Liver (tissue), 9 donors: Measurements from ENCODE around the gene ACMSD. TPM values are rescaled to one million over a fixed set of nuclear protein-coding genes. Genes with fewer than 3 reads are reported as not detected.

ENCODE experiments used
- DNase-seq: peaks from one replicate; pipeline ENCODE4 v3.0.0-alpha.2; 2017; ENCODE audit warnings: low spot score
- H3K27ac ChIP-seq, 2 donors: one replicate each; pipeline ENCODE4 v1.7.0; 2013; ENCODE audit warnings: inconsistent platforms in 2 of 2, low read length in 2 of 2, control low read depth in 1 of 2, low read depth in 1 of 2, mild to moderate bottlenecking in 1 of 2
- H3K27me3 ChIP-seq, 4 donors: one replicate each; pipeline versions ENCODE4 v1.6.1 to v1.7.0; 2013; ENCODE audit warnings: low read length in 3 of 4, inconsistent platforms in 1 of 4, mild to moderate bottlenecking in 1 of 4, moderate library complexity in 1 of 4; ENCODE audit not compliant: control insufficient read depth in 4 of 4, insufficient read depth in 4 of 4
- H3K36me3 ChIP-seq, 4 donors: one replicate each; pipeline versions ENCODE4 v1.6.1 to v1.7.0; 2013; ENCODE audit warnings: low read length in 3 of 4, mild to moderate bottlenecking in 3 of 4, low read depth in 1 of 4, moderate library complexity in 1 of 4; ENCODE audit not compliant: control insufficient read depth in 4 of 4, insufficient read depth in 3 of 4
- H3K4me1 ChIP-seq, 4 donors: one replicate each; pipeline versions ENCODE4 v1.6.1 to v1.7.0; 2013; ENCODE audit warnings: low read length in 3 of 4, mild to moderate bottlenecking in 3 of 4, moderate library complexity in 1 of 4; ENCODE audit not compliant: control insufficient read depth in 4 of 4, insufficient read depth in 4 of 4
- H3K4me3 ChIP-seq, 3 donors: one replicate each; pipeline versions ENCODE4 v1.6.1 to v1.7.0; 2013; ENCODE audit warnings: low read length in 3 of 3, control low read depth in 1 of 3, low read depth in 1 of 3, mild to moderate bottlenecking in 1 of 3
- H3K9ac ChIP-seq, 2 donors: one replicate each; pipeline ENCODE4 v1.7.0; 2013; ENCODE audit warnings: low read length in 2 of 2, mild to moderate bottlenecking in 2 of 2, moderate library complexity in 2 of 2, control low read depth in 1 of 2, low read depth in 1 of 2
- H3K9me3 ChIP-seq, 4 donors: one replicate each; pipeline versions ENCODE4 v1.6.1 to v1.7.0; 2013; ENCODE audit warnings: low read length in 3 of 4; ENCODE audit not compliant: control insufficient read depth in 4 of 4
- EGR1 ChIP-seq, 2 donors: IDR thresholded peaks; 2 replicates each; pipeline ENCODE4 v1.6.1; 2016 to 2018; ENCODE audit warnings: antibody characterized with exemption in 2 of 2, low read depth in 2 of 2
- FOXA1 ChIP-seq: IDR thresholded peaks from 2 replicates; pipeline ENCODE4 v1.6.1; 2016; ENCODE audit warnings: antibody characterized with exemption
- HNF4A ChIP-seq, 2 donors: conservative IDR thresholded peaks; 2 replicates each; pipeline ENCODE4 v1.6.1; 2016; ENCODE audit warnings: antibody characterized with exemption in 2 of 2, mild to moderate bottlenecking in 2 of 2
- HNF4G ChIP-seq: IDR thresholded peaks from 2 replicates; pipeline ENCODE4 v1.6.1; 2016; ENCODE audit warnings: antibody characterized with exemption
- JUND ChIP-seq, 2 donors: IDR thresholded peaks; 2 replicates each; pipeline ENCODE4 v1.6.1; 2016; ENCODE audit warnings: antibody characterized with exemption in 2 of 2
- MAX ChIP-seq: IDR thresholded peaks from 2 replicates; pipeline ENCODE4 v1.6.1; 2016; ENCODE audit warnings: antibody characterized with exemption
- RAD21 ChIP-seq, 2 donors: IDR thresholded peaks; 2 replicates each; pipeline ENCODE4 v1.6.1; 2016; ENCODE audit warnings: antibody characterized with exemption in 2 of 2, mild to moderate bottlenecking in 2 of 2
- RXRA ChIP-seq, 2 donors: IDR thresholded peaks; 2 replicates each; pipeline ENCODE4 v1.6.1; 2017 to 2018; ENCODE audit warnings: antibody characterized with exemption in 2 of 2, mild to moderate bottlenecking in 1 of 2
- SP1 ChIP-seq: IDR thresholded peaks from 2 replicates; pipeline ENCODE4 v1.6.1; 2018; ENCODE audit warnings: antibody characterized with exemption, mild to moderate bottlenecking
- TAF1 ChIP-seq: conservative IDR thresholded peaks from 2 replicates; pipeline ENCODE4 v1.6.1; 2016; ENCODE audit warnings: antibody characterized with exemption, mild to moderate bottlenecking
- YY1 ChIP-seq: IDR thresholded peaks from 2 replicates; pipeline ENCODE4 v1.6.1; 2016; ENCODE audit warnings: antibody characterized with exemption, mild to moderate bottlenecking
- ZBTB33 ChIP-seq: IDR thresholded peaks from 2 replicates; pipeline ENCODE4 v1.6.1; 2016; ENCODE audit warnings: antibody characterized with exemption
- WGBS: extraction: QIAGEN DNeasy Blood & Tissue Kit; methylation state at CpG from one replicate; pipeline ENCODE4 v1.1.7; 2013; 5-methylcytosine and 5-hydroxymethylcytosine counted together
- polyA plus RNA-seq, 2 donors: library from polyadenylated mRNA; stranded (reverse) in 1 of 2; unstranded in 1 of 2; fragments of 200-250 nt in 1 of 2; fragments of >200 nt in 1 of 2; fragmentation: Nextera tagmentation in 1 of 2; extraction: Ambion mirVana in 1 of 2; gene quantifications; one replicate each; pipeline versions ENCODE4 v1.2.1 to v1.2.3, GENCODE V29; 2013 to 2015
- total RNA-seq, 2 donors: library from RNA; depleted of rRNA; stranded (reverse); fragments of >200 nt; gene quantifications; one replicate each; pipeline ENCODE4 v1.2.3, GENCODE V29; 2014
- TF ChIP-seq, protein P1 (sequence below): IDR thresholded peaks from 2 replicates; pipeline ENCODE4 v1.6.1; 2016; ENCODE audit warnings: antibody characterized with exemption, mild to moderate bottlenecking
- TF ChIP-seq, protein P2 (sequence below): IDR thresholded peaks from 2 replicates; pipeline ENCODE4 v1.6.1; 2016; ENCODE audit warnings: antibody characterized with exemption
- donor health status: healthy.
- donor health status: healthy.
- donor health status: healthy.
- donor health status: healthy.
- donor health status: healthy.

The ACMSD gene
- total and polyA plus RNA-seq, 4 donors: 11.9 to 91.4 (median 75.8) TPM

GRCh38 chr2:134842930-134843490 is 4.6 kb downstream of the ACMSD start:
- Histone ChIP-seq H3K4me3 (no peak overlapping the region), H3K27me3 (no peaks in the 10 kb centered on the region), H3K4me1 (peaks cover 9 to 62% (median 45%) of the 10 kb centered on the region in 4 donors), H3K9ac (no peak overlapping the region), H3K36me3 (peaks cover 5 to 14% (median 7%) of the 10 kb centered on the region in 4 donors), H3K9me3 (no peaks in the 10 kb centered on the region), H3K27ac (no peak overlapping the region)
- WGBS: 89% methylated on average over 2 of the region's 2 CpGs
- TF ChIP-seq MAX: no peak
- TF ChIP-seq HNF4A (conservative IDR thresholded peaks at IDR 0.05): peak; percentile 59 to 65
- no peak for TF ChIP-seq RXRA (IDR thresholded peaks at IDR 0.05)
- no peak for DNase-seq

- Histone ChIP-seq H3K9ac (no peak overlapping the region), H3K4me1 (peaks cover 9 to 62% (median 45%) of the 10 kb centered on the region in 4 donors), H3K9me3 (no peaks in the 10 kb centered on the region), H3K27me3 (no peaks in the 10 kb centered on the region), H3K27ac (no peak overlapping the region), H3K4me3 (no peak overlapping the region), H3K36me3 (peaks cover 5 to 16% (median 7%) of the 10 kb centered on the region in 4 donors)
- TF ChIP-seq HNF4A (conservative IDR thresholded peaks at IDR 0.05) (no peak), HNF4G (no peak), TAF1 (no peak), ZBTB33 (no peak), YY1 (no peak), EGR1 (IDR thresholded peaks at IDR 0.05; ENCODE audit: low read depth in 2 of 2) (no peak), RAD21 (IDR thresholded peaks at IDR 0.05) (no peak), FOXA1 (no peak), MAX (no peak)
- TF ChIP-seq, protein P1, sequence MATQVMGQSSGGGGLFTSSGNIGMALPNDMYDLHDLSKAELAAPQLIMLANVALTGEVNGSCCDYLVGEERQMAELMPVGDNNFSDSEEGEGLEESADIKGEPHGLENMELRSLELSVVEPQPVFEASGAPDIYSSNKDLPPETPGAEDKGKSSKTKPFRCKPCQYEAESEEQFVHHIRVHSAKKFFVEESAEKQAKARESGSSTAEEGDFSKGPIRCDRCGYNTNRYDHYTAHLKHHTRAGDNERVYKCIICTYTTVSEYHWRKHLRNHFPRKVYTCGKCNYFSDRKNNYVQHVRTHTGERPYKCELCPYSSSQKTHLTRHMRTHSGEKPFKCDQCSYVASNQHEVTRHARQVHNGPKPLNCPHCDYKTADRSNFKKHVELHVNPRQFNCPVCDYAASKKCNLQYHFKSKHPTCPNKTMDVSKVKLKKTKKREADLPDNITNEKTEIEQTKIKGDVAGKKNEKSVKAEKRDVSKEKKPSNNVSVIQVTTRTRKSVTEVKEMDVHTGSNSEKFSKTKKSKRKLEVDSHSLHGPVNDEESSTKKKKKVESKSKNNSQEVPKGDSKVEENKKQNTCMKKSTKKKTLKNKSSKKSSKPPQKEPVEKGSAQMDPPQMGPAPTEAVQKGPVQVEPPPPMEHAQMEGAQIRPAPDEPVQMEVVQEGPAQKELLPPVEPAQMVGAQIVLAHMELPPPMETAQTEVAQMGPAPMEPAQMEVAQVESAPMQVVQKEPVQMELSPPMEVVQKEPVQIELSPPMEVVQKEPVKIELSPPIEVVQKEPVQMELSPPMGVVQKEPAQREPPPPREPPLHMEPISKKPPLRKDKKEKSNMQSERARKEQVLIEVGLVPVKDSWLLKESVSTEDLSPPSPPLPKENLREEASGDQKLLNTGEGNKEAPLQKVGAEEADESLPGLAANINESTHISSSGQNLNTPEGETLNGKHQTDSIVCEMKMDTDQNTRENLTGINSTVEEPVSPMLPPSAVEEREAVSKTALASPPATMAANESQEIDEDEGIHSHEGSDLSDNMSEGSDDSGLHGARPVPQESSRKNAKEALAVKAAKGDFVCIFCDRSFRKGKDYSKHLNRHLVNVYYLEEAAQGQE: no peak
- DNase-seq: no peak
- 91% methylated on average over 4 of the region's 4 CpGs for WGBS
These were observed 5.6 kb downstream of the ACMSD start for GRCh38 chr2:134843968-134844367.

DNA sequence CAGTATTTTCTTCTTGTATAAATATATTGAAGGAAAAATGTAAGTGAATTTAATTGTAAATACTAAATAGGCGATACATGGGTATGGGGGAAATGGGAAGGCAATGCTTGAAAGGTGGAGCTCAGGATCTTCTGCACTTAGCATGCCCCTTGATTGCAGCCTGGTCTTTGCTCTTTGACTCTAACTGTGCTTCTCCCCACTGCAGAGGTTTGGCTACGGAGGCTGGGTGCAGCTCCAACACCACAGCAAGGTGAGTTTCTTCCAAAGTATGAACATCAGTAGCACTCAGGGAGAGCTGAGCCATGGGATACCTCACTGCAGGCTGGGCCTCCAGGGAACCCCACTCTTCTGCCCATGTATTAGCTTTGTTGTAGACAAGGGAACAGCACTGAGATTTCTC is 6.6 kb downstream of the ACMSD start:
- Histone ChIP-seq H3K36me3 (peaks cover 7 to 20% (median 7%) of the 10 kb centered on the region in 4 donors), H3K4me3 (no peak overlapping the region), H3K9ac (no peak overlapping the region), H3K4me1 (peaks cover 9 to 59% (median 44%) of the 10 kb centered on the region in 4 donors), H3K9me3 (no peaks in the 10 kb centered on the region), H3K27me3 (no peaks in the 10 kb centered on the region), H3K27ac (no peak overlapping the region)
- DNase-seq: no peak
- WGBS: 53% methylated on average over 2 of the region's 2 CpGs
- TF ChIP-seq YY1 (no peak), SP1 (no peak), ZBTB33 (no peak), JUND (IDR thresholded peaks at IDR 0.05) (no peak), EGR1 (IDR thresholded peaks at IDR 0.05; ENCODE audit: low read depth in 2 of 2) (no peak)
- TF ChIP-seq, protein P2, sequence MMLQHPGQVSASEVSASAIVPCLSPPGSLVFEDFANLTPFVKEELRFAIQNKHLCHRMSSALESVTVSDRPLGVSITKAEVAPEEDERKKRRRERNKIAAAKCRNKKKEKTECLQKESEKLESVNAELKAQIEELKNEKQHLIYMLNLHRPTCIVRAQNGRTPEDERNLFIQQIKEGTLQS: no peak
- TF ChIP-seq, protein P1: no peak
